ENCODE data around the gene PACRG.

- TF ChIP-seq CTCF (IDR thresholded peaks at IDR 0.05; ENCODE audit: low read depth, low read length, missing input control) (no peak), JUND (IDR thresholded peaks at IDR 0.05) (no peak), TAF1 (conservative IDR thresholded peaks at IDR 0.05) (no peak), SP1 (IDR thresholded peaks at IDR 0.05) (no peak), EGR1 (IDR thresholded peaks at IDR 0.05; ENCODE audit: low read depth in 2 of 2) (no peak), REST (IDR thresholded peaks at IDR 0.05) (no peak), FOXA2 (IDR thresholded peaks at IDR 0.05) (no peak), FOXA1 (IDR thresholded peaks at IDR 0.05) (no peak), ATF3 (IDR thresholded peaks at IDR 0.05) (no peak), RAD21 (IDR thresholded peaks at IDR 0.05) (no peak), YY1 (IDR thresholded peaks at IDR 0.05) (no peak), MAX (IDR thresholded peaks at IDR 0.05) (no peak), GABPA (IDR thresholded peaks at IDR 0.05 in 1 of 2, conservative IDR thresholded peaks at IDR 0.05 in 1 of 2) (no peak), ZBTB33 (IDR thresholded peaks at IDR 0.05) (no peak)
Observed at GRCh38 chr6:162868397-162868796, 140.6 kb downstream of the PACRG start.
